Endothelial cell of umbilical vein (primary cell): ENCODE measurements around the gene WLS. TPM values are rescaled to one million over a fixed set of nuclear protein-coding genes. Genes with fewer than 3 reads are reported as not detected.

ENCODE experiments used
- BruUV-seq: library from RNA; stranded (reverse); fragments of 400-500 nt; replicated peaks from 2 replicates; lab custom pipeline; 2021; lab: Mats Ljungman, UMichigan
- CTCF ChIA-PET: fragments of 300-600, 350-600 bp; sonication (Branson Sonifier 250); formaldehyde crosslinking; loops from one replicate; lab custom pipeline; 2021; ENCODE audit warnings: antibody characterized with exemption, inconsistent platforms; lab: Charles Lee
- POLR2A ChIA-PET: fragments of 300-600, 350-600 bp; sonication (Branson Sonifier 250); formaldehyde crosslinking; loops from one replicate; lab custom pipeline; 2021; ENCODE audit warnings: antibody characterized with exemption, inconsistent platforms; lab: Charles Lee
- DNase-seq: peaks from one replicate; pipeline ENCODE4 v3.0.0-alpha.2; 2011; ENCODE audit warnings: low read depth, low spot score
- FAIRE-seq: peaks from 2 replicates; lab custom pipeline; 2011; peaks lifted over from hg19 to GRCh38; lab: Jason Lieb, UNC
- H2AFZ ChIP-seq: 2 replicates; pipeline ENCODE4 v1.6.0; 2012; ENCODE audit warnings: low read depth, low read length, control low read depth, inconsistent platforms
- H3K27ac ChIP-seq: 2 replicates; pipeline ENCODE4 v1.5.1; 2011; ENCODE audit warnings: low read depth, mild to moderate bottlenecking, control low read depth, low read length, moderate library complexity; ENCODE audit not compliant: insufficient read depth
- H3K27me3 ChIP-seq, 2 experiments: 2 replicates each; pipeline versions ENCODE4 v1.6.0 to v1.6.1; 2011; ENCODE audit warnings: low read length in 2 of 2, mixed read lengths in 1 of 2; ENCODE audit not compliant: control insufficient read depth in 2 of 2, insufficient read depth in 2 of 2
- H3K36me3 ChIP-seq, 2 experiments: 2 replicates in 1 of 2; 3 replicates in 1 of 2; pipeline ENCODE4 v1.5.1; 2011; ENCODE audit warnings: low read length in 2 of 2, mild to moderate bottlenecking in 1 of 2, moderate library complexity in 1 of 2; ENCODE audit not compliant: control insufficient read depth in 2 of 2, insufficient read depth in 2 of 2; ENCODE audit errors: extremely low read depth in 1 of 2
- H3K4me1 ChIP-seq: 3 replicates; pipeline ENCODE4 v1.5.1; 2011; ENCODE audit warnings: mild to moderate bottlenecking, low read length; ENCODE audit not compliant: control insufficient read depth, insufficient read depth; ENCODE audit errors: extremely low read depth
- H3K4me2 ChIP-seq: 2 replicates; pipeline ENCODE4 v1.6.1; 2011; ENCODE audit warnings: low read length, control low read depth, mixed read lengths; ENCODE audit not compliant: insufficient read depth
- H3K4me3 ChIP-seq, 3 experiments: fragments of 200-600 bp in 1 of 3; sonication (generic), shearing (Covaris generic) in 1 of 3; replicated peaks in 1 of 3; 2 replicates each; pipeline ENCODE4 v1.5.1; 2011 to 2016; ENCODE audit warnings: control low read depth in 3 of 3, low read length in 3 of 3, mild to moderate bottlenecking in 2 of 3, inconsistent platforms in 1 of 3, low read depth in 1 of 3, moderate library complexity in 1 of 3; ENCODE audit not compliant: insufficient read depth in 1 of 3
- H3K79me2 ChIP-seq: 2 replicates; pipeline ENCODE4 v1.6.0; 2012; ENCODE audit warnings: low read length, inconsistent platforms; ENCODE audit not compliant: control insufficient read depth, insufficient read depth
- H3K9ac ChIP-seq: replicated peaks from 2 replicates; pipeline ENCODE3; 2011; ENCODE audit warnings: low read length, control low read depth; ENCODE audit not compliant: insufficient read depth; ENCODE audit errors: extremely low read depth
- H3K9me1 ChIP-seq: replicated peaks from 3 replicates; pipeline ENCODE4 v1.6.0; 2011; ENCODE audit warnings: mild to moderate bottlenecking, low read length; ENCODE audit not compliant: control insufficient read depth, insufficient read depth; ENCODE audit errors: extremely low read depth
- H3K9me3 ChIP-seq: replicated peaks from 2 replicates; pipeline ENCODE4 v1.5.1; 2012; ENCODE audit warnings: low read length, inconsistent platforms; ENCODE audit not compliant: control insufficient read depth, insufficient read depth
- H4K20me1 ChIP-seq: replicated peaks from 2 replicates; pipeline ENCODE3; 2011; ENCODE audit warnings: mild to moderate bottlenecking, low read length; ENCODE audit not compliant: control insufficient read depth, insufficient read depth; ENCODE audit errors: extremely low read depth
- CTCF ChIP-seq, 2 donors: IDR thresholded peaks; 1 replicate in 1 of 2; 2 replicates in 1 of 2; pipeline ENCODE4 v1.5.1; 2011; ENCODE audit warnings: low read length in 2 of 2, mild to moderate bottlenecking in 2 of 2, moderate library complexity in 2 of 2, control low read depth in 1 of 2, inconsistent platforms in 1 of 2, low read depth in 1 of 2; ENCODE audit not compliant: insufficient read depth in 1 of 2; ENCODE audit errors: extremely low read depth in 1 of 2
- EZH2 ChIP-seq: IDR thresholded peaks from 2 replicates; pipeline ENCODE4 v1.6.1; 2012; ENCODE audit warnings: borderline replicate concordance, low read depth, mild to moderate bottlenecking, moderate library complexity, low read length, inconsistent platforms; ENCODE audit not compliant: severe bottlenecking
- FOS ChIP-seq: IDR thresholded peaks from 2 replicates; pipeline ENCODE4 v1.6.1; 2011; ENCODE audit warnings: mild to moderate bottlenecking, low read length, moderate library complexity, borderline replicate concordance; ENCODE audit not compliant: insufficient read depth
- GATA2 ChIP-seq: IDR thresholded peaks from 2 replicates; pipeline ENCODE4 v1.7.0; 2011; ENCODE audit warnings: low read depth, mild to moderate bottlenecking, moderate library complexity, mixed read lengths, low read length; ENCODE audit not compliant: insufficient read length, insufficient read depth
- JUN ChIP-seq: IDR thresholded peaks from 2 replicates; pipeline ENCODE4 v1.6.1; 2011; ENCODE audit warnings: borderline replicate concordance, low read depth; ENCODE audit not compliant: insufficient read length, insufficient read depth
- MAX ChIP-seq: IDR thresholded peaks from 2 replicates; pipeline ENCODE4 v1.6.1; 2011; ENCODE audit not compliant: insufficient read depth, insufficient read length
- MYC ChIP-seq: IDR thresholded peaks from one replicate; pipeline ENCODE4 v1.6.1; 2011; ENCODE audit warnings: mild to moderate bottlenecking, low read depth, low read length
- POLR2A ChIP-seq: IDR thresholded peaks from 2 replicates; pipeline ENCODE4 v1.6.1; 2012; ENCODE audit warnings: low read depth, mild to moderate bottlenecking, control low read depth, low read length
- POLR2AphosphoS5 ChIP-seq: IDR thresholded peaks from 2 replicates; pipeline ENCODE4 v1.6.1; 2012; ENCODE audit warnings: low read depth, mild to moderate bottlenecking, control low read depth, low read length, moderate library complexity; ENCODE audit not compliant: insufficient read depth
- dilution Hi-C: fragments of 300-500 bp; cut with MboI; formaldehyde crosslinking; loops from one replicate; pipeline ENCODE4 v1.15.0; 2019; ENCODE audit warnings: low sequenced_read_pairs; ENCODE audit not compliant: extremely low pct_ligation_motif_present
- intact Hi-C: fragments of 100-400 bp; cut with micrococcal nuclease; formaldehyde crosslinking; loops from one replicate; pipeline ENCODE4 v1.10.0; 2022
- polyA plus RNA-seq, 4 experiments: library from polyadenylated mRNA; depleted of rRNA in 3 of 4; stranded (reverse) in 3 of 4; unstranded in 1 of 4; fragments of >200 nt; gene quantifications; 2 replicates each; pipeline versions ENCODE4 v1.2.1 to v1.2.3, GENCODE V29; 2011 to 2012; ENCODE audit warnings: missing spikeins in 1 of 4
- total RNA-seq: library from RNA; stranded (reverse); gene quantifications from 2 replicates; pipeline ENCODE4 v1.2.3, GENCODE V29; 2021

The WLS gene
- total and polyA plus RNA-seq, 2 donors (not counting 3 experiments of a cell fraction or from before 2014, with no cell fraction given): 121 to 199 TPM

GRCh38 chr1:68198752-68199151 is 33.6 kb downstream of the WLS start:
- no peaks in the 10 kb centered on the region for H3K9me3 ChIP-seq
- peak; percentile 40 for FAIRE-seq
- peaks cover 3% of the 10 kb centered on the region in 2 experiments for H3K36me3 ChIP-seq
- no peak overlapping the region for H3K9ac ChIP-seq
- BruUV-seq: no TSS peak
- intact Hi-C loops (loop anchor here (1.0 kb wide), 1 partner anchor 22 kb away; no protein-coding TSS in a partner anchor), dilution Hi-C loops (no loop called here)
- no peaks in the 10 kb centered on the region for H3K9me1 ChIP-seq
- H3K27ac ChIP-seq: peak overlapping the region; percentile 42
- peak; percentile 39 for TF ChIP-seq JUN
- peak; percentile 49 for TF ChIP-seq FOS
- TF ChIP-seq MAX: no peak
- H2AFZ ChIP-seq: no peak overlapping the region
- H4K20me1 ChIP-seq: no peaks in the 10 kb centered on the region
- H3K4me1 ChIP-seq: peaks cover 23% of the 10 kb centered on the region
- H3K4me2 ChIP-seq: peak overlapping the region; percentile 65
- CTCF ChIA-PET: interaction anchor here (1.2 to 2.8 kb wide), 4 partner anchors 9 to 244 kb away, joined by 4 to 11 read pairs (median 8); no protein-coding TSS in a partner anchor
- no peak overlapping the region for H3K4me3 ChIP-seq
- peak; percentile 69 for DNase-seq
- POLR2A ChIA-PET: no interaction called here
- H3K79me2 ChIP-seq: peaks cover 65% of the 10 kb centered on the region
- H3K27me3 ChIP-seq: no peaks in the 10 kb centered on the region

GRCh38 chr1:68197891-68198290 is 34.4 kb downstream of the WLS start:
- TF ChIP-seq MYC (no peak), CTCF (IDR thresholded peaks at IDR 0.05; ENCODE audit: extremely low read depth in 1 of 2, insufficient read depth in 1 of 2, low read depth in 1 of 2, low read length in 2 of 2) (no peak), POLR2A (no peak), MAX (no peak), JUN (no peak), EZH2 (no peak), POLR2AphosphoS5 (no peak), GATA2 (no peak), FOS (no peak)
- Histone ChIP-seq H3K27me3 (no peaks in the 10 kb centered on the region), H3K4me3 (no peak overlapping the region), H3K79me2 (peaks cover 57% of the 10 kb centered on the region), H3K9me1 (no peaks in the 10 kb centered on the region), H4K20me1 (no peaks in the 10 kb centered on the region), H3K9ac (no peak overlapping the region), H3K4me1 (peaks cover 23% of the 10 kb centered on the region), H3K9me3 (no peaks in the 10 kb centered on the region), H3K4me2 (no peak overlapping the region), H2AFZ (no peak overlapping the region), H3K36me3 (peaks cover 3% of the 10 kb centered on the region in 2 experiments), H3K27ac (no peak overlapping the region)
- intact Hi-C loops: loop anchor here (1.0 kb wide), 2 partner anchors 10 to 22 kb away; no protein-coding TSS in a partner anchor
- FAIRE-seq (no peak), DNase-seq (peak; percentile 48)
- POLR2A ChIA-PET: interaction anchor here (0.7 to 1.8 kb wide), 2 partner anchors 21 to 34 kb away, joined by 3 to 6 read pairs; partner anchors contain the start of gene WLS
- CTCF ChIA-PET: interaction anchor here (1.1 to 2.8 kb wide), 5 partner anchors 10 to 245 kb away, joined by 3 to 11 read pairs (median 5); no protein-coding TSS in a partner anchor
- no TSS peak for BruUV-seq
- dilution Hi-C loops: no loop called here
